Uterus (tissue), 4 donors: Measurements from ENCODE around the gene LRP11. TPM values are rescaled to one million over a fixed set of nuclear protein-coding genes. Genes with fewer than 3 reads are reported as not detected.

ENCODE experiments used
- DNase-seq, 2 donors: peaks; one replicate each; pipeline ENCODE4 v3.0.0-alpha.2; 2019 to 2020
- H3K27ac ChIP-seq, 2 donors: fragments of 200-600 bp; sonication (generic); 1 replicate in 1 of 2; 2 replicates in 1 of 2; pipeline ENCODE4 v1.5.1; 2016 to 2018
- H3K27me3 ChIP-seq, 2 donors: fragments of 200-600 bp; sonication (generic); one replicate each; pipeline ENCODE4 v1.5.1; 2018 to 2019; ENCODE audit warnings: control low read depth in 1 of 2
- H3K36me3 ChIP-seq, 2 donors: fragments of 200-600 bp; sonication (generic); one replicate each; pipeline ENCODE4 v1.5.1; 2019; ENCODE audit warnings: control low read depth in 1 of 2
- H3K4me1 ChIP-seq, 2 donors: fragments of 200-600 bp; sonication (generic); one replicate each; pipeline ENCODE4 v1.5.1; 2018 to 2019; ENCODE audit warnings: control low read depth in 1 of 2
- H3K4me3 ChIP-seq, 2 donors: fragments of 200-600 bp; sonication (generic); 1 replicate in 1 of 2; 2 replicates in 1 of 2; pipeline ENCODE4 v1.5.1; 2018 to 2019; ENCODE audit warnings: mild to moderate bottlenecking in 1 of 2
- H3K9me3 ChIP-seq, 2 donors: fragments of 200-600 bp; sonication (generic); one replicate each; pipeline ENCODE4 v1.5.1; 2019; ENCODE audit warnings: control low read depth in 1 of 2
- CTCF ChIP-seq, 4 experiments: fragments of 200-600 bp in 2 of 4; fragments of 450-650 bp in 2 of 4; sonication (generic) in 2 of 4; IDR thresholded peaks; one replicate each; pipeline ENCODE4 v1.5.1; 2016 to 2019; ENCODE audit warnings: antibody characterized with exemption in 4 of 4, mild to moderate bottlenecking in 2 of 4, moderate library complexity in 1 of 4
- POLR2A ChIP-seq, 2 donors: fragments of 450-650 bp; IDR thresholded peaks; one replicate each; pipeline ENCODE4 v1.6.1; 2016; ENCODE audit warnings: antibody characterized with exemption in 2 of 2, mild to moderate bottlenecking in 1 of 2, moderate library complexity in 1 of 2
- intact Hi-C: fragments of 100-400 bp; cut with DNase I; formaldehyde crosslinking; loops from one replicate; pipeline ENCODE4 v1.15.1; 2023; ENCODE audit warnings: low total_unique reads
- total RNA-seq, 4 donors: library from RNA; depleted of rRNA in 3 of 4; stranded (reverse); fragments of >200 nt in 3 of 4; gene quantifications; one replicate each; pipeline versions ENCODE4 v1.1.0 to v1.2.4, GENCODE V29; 2014 to 2023
- donor health status: DM: yes; HTN: yes; CAD: no.

LRP11 gene
- total RNA-seq, 4 donors from 2014 or later, result 22.0 to 61.7 (median 29.8) TPM

GRCh38 chr6:149777624-149778023, 86.5 kb downstream of the LRP11 start:
- intact Hi-C loops, result no loop called here

GRCh38 chr6:149771925-149772324, 92.2 kb downstream of the LRP11 start:
- intact Hi-C loops, result no loop called here
- H3K4me3 ChIP-seq, result no peak overlapping the region
- H3K27me3 ChIP-seq, result no peaks in the 10 kb centered on the region
- H3K27ac ChIP-seq, result no peak overlapping the region
- no peak for TF ChIP-seq POLR2A (IDR thresholded peaks at IDR 0.05)
- no peak for TF ChIP-seq CTCF (IDR thresholded peaks at IDR 0.05)
- no peaks in the 10 kb centered on the region for H3K9me3 ChIP-seq
- H3K36me3 ChIP-seq, result no peaks in the 10 kb centered on the region
- no peak for DNase-seq
- H3K4me1 ChIP-seq, result no peaks in the 10 kb centered on the region

More at GRCh38 chr6:149777624-149778023, 86.5 kb downstream of the LRP11 start:
- no peak for DNase-seq
- Histone ChIP-seq H3K9me3 (no peaks in the 10 kb centered on the region), H3K36me3 (no peaks in the 10 kb centered on the region), H3K27me3 (no peaks in the 10 kb centered on the region), H3K4me3 (no peak overlapping the region), H3K27ac (no peak overlapping the region), H3K4me1 (no peaks in the 10 kb centered on the region)
- no peak for TF ChIP-seq POLR2A (IDR thresholded peaks at IDR 0.05)
- no peak for TF ChIP-seq CTCF (IDR thresholded peaks at IDR 0.05)

- no peaks in the 10 kb centered on the region for H3K36me3 ChIP-seq
- no peaks in the 10 kb centered on the region for H3K27me3 ChIP-seq
- TF ChIP-seq CTCF (IDR thresholded peaks at IDR 0.05), result no peak
- no peak for TF ChIP-seq POLR2A (IDR thresholded peaks at IDR 0.05)
- peaks cover 0 to 2% of the 10 kb centered on the region in 2 donors for H3K9me3 ChIP-seq
- intact Hi-C loops, result no loop called here
- no peaks in the 10 kb centered on the region for H3K4me1 ChIP-seq
- no peak overlapping the region for H3K4me3 ChIP-seq
- H3K27ac ChIP-seq, result no peak overlapping the region
- DNase-seq, result no peak
Observed at GRCh38 chr6:149771185-149771584, 93.0 kb downstream of the LRP11 start.

- Histone ChIP-seq H3K27ac (no peak overlapping the region), H3K36me3 (no peaks in the 10 kb centered on the region), H3K4me3 (no peak overlapping the region), H3K27me3 (no peaks in the 10 kb centered on the region), H3K9me3 (peaks cover 0 to 7% of the 10 kb centered on the region in 2 donors), H3K4me1 (no peaks in the 10 kb centered on the region)
- intact Hi-C loops, result no loop called here
- DNase-seq, result no peak
- no peak for TF ChIP-seq CTCF (IDR thresholded peaks at IDR 0.05)
- no peak for TF ChIP-seq POLR2A (IDR thresholded peaks at IDR 0.05)
Observed at GRCh38 chr6:149769676-149770075, 94.5 kb downstream of the LRP11 start.

Other genes starting within 250 kb of the LRP11 start
- gene KATNA1, start 215.6 kb downstream of the LRP11 start, total RNA-seq, result 10 to 100 TPM; 15.6 to 80.2 (median 32.3) TPM
- gene LATS1, start 146.3 kb downstream of the LRP11 start, total RNA-seq, result 10 to 100 TPM in 3 of 4 donors, 1 to 10 TPM in 1; 8.5 to 45.4 (median 27.4) TPM
- gene NUP43, start 117.8 kb downstream of the LRP11 start, total RNA-seq, result 10 to 100 TPM; 20.2 to 71.2 (median 48.3) TPM
- 100 to 1,000 TPM in 2 of 4 donors, 10 to 100 TPM in 2; 34.4 to 147 (median 88.6) TPM for gene PCMT1, start 114.6 kb downstream of the LRP11 start, total RNA-seq
- gene RAET1E, start 33.8 kb upstream of the LRP11 start, total RNA-seq, result under 1 TPM in 1 of 4 donors, not detected in 3; 0.55 TPM
- gene RAET1G, start 58.8 kb upstream of the LRP11 start, total RNA-seq, result 1 to 10 TPM in 1 of 4 donors, not detected in 3; 1.4 TPM
- gene ULBP2, start 77.7 kb upstream of the LRP11 start, total RNA-seq, result under 1 TPM in 2 of 4 donors, not detected in 2; 0.21 to 0.34 TPM
- gene ULBP1, start 99.6 kb upstream of the LRP11 start, total RNA-seq, result not detected
- not detected for gene RAET1L, start 161.2 kb upstream of the LRP11 start, total RNA-seq
- gene ULBP3, start 204.8 kb upstream of the LRP11 start, total RNA-seq, result 1 to 10 TPM in 1 of 4 donors, under 1 TPM in 1, not detected in 2; 0.61 to 2.9 TPM